ENCODE data around the gene COMMD9.
A peak's percentile ranks its signal among the peaks of the same experiment; 100 is the strongest.
"Not testable (repeated sequence)": the region's sequence is repeated elsewhere in the genome, so short reads cannot be mapped to it uniquely, and the experiment has no call there.

The COMMD9 gene

GRCh38 chr11:36289226-36289852 lies at the start of gene COMMD9:
TSS of gene COMMD9 (minus strand) at chr11:36289424. CDS start at chr11:36289412, 12 bp downstream.
- peak; percentile 94 for DNase-seq

GRCh38 chr11:36333897-36334296 lies 44.7 kb upstream of the COMMD9 start:
- DNase-seq: no peak

GRCh38 chr11:36333468-36333867 lies 44.2 kb upstream of the COMMD9 start:
- no peak for DNase-seq

- DNase-seq: no peak
Measured at GRCh38 chr11:36330411-36330810, 41.2 kb upstream of the COMMD9 start.

- DNase-seq: no peak
Measured at GRCh38 chr11:36328966-36329673, 39.9 kb upstream of the COMMD9 start.

GRCh38 chr11:36326524-36327419 lies 37.5 kb upstream of the COMMD9 start:
- no peak for DNase-seq

- DNase-seq: not testable (repeated sequence)
Measured at GRCh38 chr11:36325403-36325802, 36.2 kb upstream of the COMMD9 start.

- DNase-seq: not testable (repeated sequence)
Measured at GRCh38 chr11:36324956-36325355, 35.7 kb upstream of the COMMD9 start.

- no peak for DNase-seq
Measured at GRCh38 chr11:36317992-36318391, 28.8 kb upstream of the COMMD9 start.

- no peak for DNase-seq
Measured at GRCh38 chr11:36316049-36316448, 26.8 kb upstream of the COMMD9 start.

GRCh38 chr11:36314434-36314767 lies 25.2 kb upstream of the COMMD9 start:
- DNase-seq: no peak

GRCh38 chr11:36313750-36314433 lies 24.7 kb upstream of the COMMD9 start:
- DNase-seq: no peak

- no peak for DNase-seq
Measured at GRCh38 chr11:36312611-36313472, 23.6 kb upstream of the COMMD9 start.

GRCh38 chr11:36311926-36312595 lies 22.8 kb upstream of the COMMD9 start:
- no peak for DNase-seq

GRCh38 chr11:36309779-36310178 lies 20.6 kb upstream of the COMMD9 start:
- no peak for DNase-seq

GRCh38 chr11:36308577-36308976 lies 19.4 kb upstream of the COMMD9 start:
- no peak for DNase-seq

- no peak for DNase-seq
Measured at GRCh38 chr11:36306888-36307287, 17.7 kb upstream of the COMMD9 start.

GRCh38 chr11:36305047-36305446 lies 15.8 kb upstream of the COMMD9 start:
- no peak for DNase-seq

- DNase-seq: no peak
Measured at GRCh38 chr11:36304351-36304750, 15.1 kb upstream of the COMMD9 start.

- peak; percentile 72 for DNase-seq
Measured at GRCh38 chr11:36300650-36301049, 11.4 kb upstream of the COMMD9 start.

- no peak for DNase-seq
Measured at GRCh38 chr11:36296884-36297543, 7.8 kb upstream of the COMMD9 start.
